Testis (tissue), 3 donors: ENCODE results near the gene APPBP2. TPM values are rescaled to one million over a fixed set of nuclear protein-coding genes. Genes with fewer than 3 reads are reported as not detected.

Experiments used
- DNase-seq: peaks from one replicate; pipeline ENCODE4 v3.0.0-alpha.2; 2019
- H3K27ac ChIP-seq, 2 donors: fragments of 200-600 bp; sonication (generic); one replicate each; pipeline ENCODE4 v1.5.1; 2019
- H3K27me3 ChIP-seq: fragments of 200-600 bp; sonication (generic); one replicate; pipeline ENCODE4 v1.5.1; 2019
- H3K36me3 ChIP-seq: fragments of 200-600 bp; sonication (generic); one replicate; pipeline ENCODE4 v1.5.1; 2017; ENCODE audit warnings: low read depth; ENCODE audit errors: missing control alignments
- H3K4me1 ChIP-seq: fragments of 200-600 bp; sonication (generic); one replicate; pipeline ENCODE4 v1.5.1; 2019
- H3K4me3 ChIP-seq, 2 donors: fragments of 200-600 bp; sonication (generic); one replicate each; pipeline ENCODE4 v1.5.1; 2017 to 2019
- H3K9me3 ChIP-seq: fragments of 200-600 bp; sonication (generic); one replicate; pipeline ENCODE4 v1.5.1; 2017
- CTCF ChIP-seq, 3 experiments: fragments of 450-650 bp in 2 of 3; fragments of 200-600 bp in 1 of 3; sonication (generic) in 1 of 3; IDR thresholded peaks; one replicate each; pipeline ENCODE4 v1.5.1; 2016 to 2019; ENCODE audit warnings: antibody characterized with exemption in 3 of 3, mild to moderate bottlenecking in 2 of 3, moderate library complexity in 1 of 3
- POLR2A ChIP-seq: fragments of 450-650 bp; IDR thresholded peaks from one replicate; pipeline ENCODE4 v1.6.1; 2017; ENCODE audit warnings: antibody characterized with exemption, mild to moderate bottlenecking, moderate library complexity
- WGBS, 2 donors: methylation state at CpG; one replicate each; pipeline ENCODE4 v1.1.5; 2018; 5-methylcytosine and 5-hydroxymethylcytosine counted together
- intact Hi-C: fragments of 100-400 bp; cut with DNase I; formaldehyde crosslinking; loops from one replicate; pipeline ENCODE4 v1.15.1; 2023; ENCODE audit warnings: low total_unique reads
- polyA plus RNA-seq: library from polyadenylated mRNA; stranded (reverse); fragments of 350-450 nt; fragmentation: Illumina TruSeq; extraction: RNeasy Lipid Tissue Mini Kit (QIAGEN cat#74804); gene quantifications from one replicate; pipeline ENCODE4 v1.2.3, GENCODE V29; 2014; ENCODE audit warnings: low read depth, low replicate concordance; ENCODE audit not compliant: insufficient read depth
- total RNA-seq, 2 donors: library from RNA; depleted of rRNA; stranded (reverse); fragments of >200 nt; gene quantifications; one replicate each; pipeline ENCODE4 v1.2.3, GENCODE V29; 2016

The APPBP2 gene
- total and polyA plus RNA-seq, 3 donors from 2014 or later, result 58.2 to 98.4 (median 58.9) TPM

- TF ChIP-seq CTCF (IDR thresholded peaks at IDR 0.05), result no peak
- no peak for TF ChIP-seq POLR2A
- H3K27me3 ChIP-seq, result no peaks in the 10 kb centered on the region
- no peak for DNase-seq
These were observed 8.6 kb upstream of the APPBP2 start for GRCh38 chr17:60534613-60535157.

GRCh38 chr17:60534010-60534555 is 8.0 kb upstream of the APPBP2 start:
- Histone ChIP-seq H3K27me3 (no peaks in the 10 kb centered on the region), H3K4me1 (no peaks in the 10 kb centered on the region), H3K36me3 (no peaks in the 10 kb centered on the region), H3K27ac (no peak overlapping the region), H3K4me3 (no peak overlapping the region), H3K9me3 (no peaks in the 10 kb centered on the region)
- TF ChIP-seq POLR2A (no peak), CTCF (IDR thresholded peaks at IDR 0.05) (no peak)
- intact Hi-C loops, result no loop called here
- 94 to 100% methylated on average over 1 of the region's 1 CpG for WGBS, 2 donors
- no peak for DNase-seq

More at GRCh38 chr17:60534613-60535157, 8.6 kb upstream of the APPBP2 start:
- Histone ChIP-seq H3K36me3 (no peaks in the 10 kb centered on the region), H3K4me3 (no peak overlapping the region), H3K27ac (no peak overlapping the region), H3K9me3 (no peaks in the 10 kb centered on the region), H3K4me1 (no peaks in the 10 kb centered on the region)
- 92 to 98% methylated on average over 7 of the region's 7 CpGs for WGBS, 2 donors
- intact Hi-C loops, result no loop called here

GRCh38 chr17:60529806-60530205 is 3.8 kb upstream of the APPBP2 start:
- no peak overlapping the region for H3K27ac ChIP-seq
- 95 to 100% methylated on average over 1 of the region's 1 CpG for WGBS, 2 donors
- no peaks in the 10 kb centered on the region for H3K36me3 ChIP-seq
- DNase-seq, result no peak
- no peaks in the 10 kb centered on the region for H3K27me3 ChIP-seq
- TF ChIP-seq CTCF (IDR thresholded peaks at IDR 0.05) (no peak), POLR2A (no peak)
- H3K4me3 ChIP-seq, result no peak overlapping the region
- no peaks in the 10 kb centered on the region for H3K9me3 ChIP-seq
- intact Hi-C loops, result no loop called here
- peaks cover 4% of the 10 kb centered on the region for H3K4me1 ChIP-seq

- intact Hi-C loops, result no loop called here
- Histone ChIP-seq H3K9me3 (no peaks in the 10 kb centered on the region), H3K36me3 (no peaks in the 10 kb centered on the region), H3K4me3 (no peak overlapping the region), H3K4me1 (peaks cover 9% of the 10 kb centered on the region), H3K27ac (no peak overlapping the region), H3K27me3 (no peaks in the 10 kb centered on the region)
- 93 to 100% methylated on average over 3 of the region's 3 CpGs for WGBS, 2 donors
- DNase-seq, result no peak
- TF ChIP-seq POLR2A (no peak), CTCF (IDR thresholded peaks at IDR 0.05) (no peak)
These were observed 2.8 kb upstream of the APPBP2 start for GRCh38 chr17:60528828-60529227.

GRCh38 chr17:60527701-60528100 is 1.7 kb upstream of the APPBP2 start:
- Histone ChIP-seq H3K27me3 (no peaks in the 10 kb centered on the region), H3K27ac (no peak overlapping the region), H3K36me3 (no peaks in the 10 kb centered on the region), H3K9me3 (no peaks in the 10 kb centered on the region), H3K4me3 (no peak overlapping the region), H3K4me1 (peaks cover 15% of the 10 kb centered on the region)
- 82 to 97% methylated on average over 2 of the region's 2 CpGs for WGBS, 2 donors
- intact Hi-C loops, result no loop called here
- TF ChIP-seq POLR2A (no peak), CTCF (IDR thresholded peaks at IDR 0.05) (no peak)
- DNase-seq, result no peak
